Tibial nerve (tissue), 4 donors: Measurements from ENCODE around the gene IFI30. TPM values are rescaled to one million over a fixed set of nuclear protein-coding genes. Genes with fewer than 3 reads are reported as not detected.

Source experiments
- DNase-seq, 2 donors: peaks; one replicate each; pipeline ENCODE4 v3.0.0-alpha.2; 2019; ENCODE audit warnings: low spot score in 2 of 2
- H3K27ac ChIP-seq, 4 donors: fragments of 200-600 bp; sonication (generic) in 3 of 4; one replicate each; pipeline ENCODE4 v1.5.1; 2017 to 2019; ENCODE audit warnings: mild to moderate bottlenecking in 1 of 4
- H3K27me3 ChIP-seq, 2 donors: fragments of 200-600 bp; sonication (generic) in 1 of 2; one replicate each; pipeline versions ENCODE4 v1.5.1 to v1.6.0; 2017 to 2019
- H3K36me3 ChIP-seq, 3 donors: fragments of 200-600 bp; sonication (generic); one replicate each; pipeline ENCODE4 v1.5.1; 2018 to 2019
- H3K4me1 ChIP-seq, 4 donors: fragments of 200-600 bp; sonication (generic) in 3 of 4; one replicate each; pipeline ENCODE4 v1.5.1; 2017 to 2019
- H3K4me3 ChIP-seq, 4 donors: fragments of 200-600 bp; sonication (generic) in 3 of 4; one replicate each; pipeline ENCODE4 v1.5.1; 2017 to 2019; ENCODE audit warnings: mild to moderate bottlenecking in 1 of 4, moderate library complexity in 1 of 4
- H3K9me3 ChIP-seq, 4 donors: fragments of 200-600 bp; sonication (generic) in 3 of 4; one replicate each; pipeline ENCODE4 v1.5.1; 2017 to 2019
- CTCF ChIP-seq, 5 experiments: fragments of 200-600 bp in 3 of 5; fragments of 450-650 bp in 2 of 5; sonication (generic) in 3 of 5; IDR thresholded peaks; one replicate each; pipeline ENCODE4 v1.5.1; 2016 to 2019; ENCODE audit warnings: antibody characterized with exemption in 5 of 5, mild to moderate bottlenecking in 3 of 5, moderate library complexity in 2 of 5
- EP300 ChIP-seq, 2 donors: sonication (generic); formaldehyde crosslinking; IDR thresholded peaks; one replicate each; pipeline ENCODE4 v1.6.1; 2017; ENCODE audit warnings: antibody characterized with exemption in 2 of 2, mild to moderate bottlenecking in 1 of 2
- POLR2A ChIP-seq, 2 donors: fragments of 450-650 bp; IDR thresholded peaks; one replicate each; pipeline ENCODE4 v1.6.1; 2017; ENCODE audit warnings: antibody characterized with exemption in 2 of 2, mild to moderate bottlenecking in 2 of 2, moderate library complexity in 2 of 2
- WGBS, 2 donors: methylation state at CpG; one replicate each; pipeline ENCODE4 v1.1.5; 2018; 5-methylcytosine and 5-hydroxymethylcytosine counted together
- total RNA-seq, 4 donors: library from RNA; depleted of rRNA; stranded (reverse); fragments of >200 nt; gene quantifications; one replicate each; pipeline ENCODE4 v1.1.0, GENCODE V29; 2016

IFI30 gene
- total RNA-seq, 4 donors from 2014 or later: 19.0 to 101 (median 29.4) TPM

DNA sequence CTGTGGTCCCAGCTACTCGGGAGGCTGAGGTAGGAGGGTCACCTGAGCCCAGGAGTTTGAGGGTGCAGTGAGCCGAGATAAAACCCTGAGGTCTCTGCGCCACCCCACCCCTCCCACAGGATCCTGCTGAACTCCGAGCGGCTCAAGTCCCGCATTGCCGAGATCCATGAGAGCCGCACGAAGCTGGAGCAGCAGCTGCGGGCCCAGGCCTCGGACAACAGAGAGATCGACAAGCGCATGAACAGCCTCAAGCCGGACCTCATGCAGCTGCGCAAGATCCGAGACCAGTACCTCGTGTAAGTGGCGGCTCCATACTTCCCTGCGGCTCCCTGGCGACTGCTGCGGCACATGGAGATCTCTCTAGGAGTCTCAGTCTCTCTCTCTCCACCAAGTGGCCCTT is 6.6 kb upstream of the IFI30 start:
- Histone ChIP-seq H3K4me1 (peaks cover 0 to 10% (median 2%) of the 10 kb centered on the region in 4 donors), H3K4me3 (no peak overlapping the region), H3K36me3 (peaks cover 0 to 86% (median 11%) of the 10 kb centered on the region in 3 donors), H3K27me3 (no peaks in the 10 kb centered on the region), H3K27ac (no peak overlapping the region), H3K9me3 (no peaks in the 10 kb centered on the region)
- 91 to 94% methylated on average over 20 to 21 of the region's 21 CpGs for WGBS, 2 donors
- TF ChIP-seq POLR2A (IDR thresholded peaks at IDR 0.05): no peak
- TF ChIP-seq EP300 (IDR thresholded peaks at IDR 0.05): no peak
- no peak for TF ChIP-seq CTCF (IDR thresholded peaks at IDR 0.05)
- DNase-seq: no peak

- H3K27ac ChIP-seq: peak overlapping the region in 1 of 4 donors; percentile 39
- no peaks in the 10 kb centered on the region for H3K27me3 ChIP-seq
- H3K9me3 ChIP-seq: no peaks in the 10 kb centered on the region
- WGBS, 2 donors: 64 to 74% methylated on average over 14 of the region's 14 CpGs
- H3K4me3 ChIP-seq: no peak overlapping the region
- H3K4me1 ChIP-seq: peaks cover 0 to 11% (median 2%) of the 10 kb centered on the region in 4 donors
- no peak for DNase-seq
- peaks cover 0 to 75% (median 11%) of the 10 kb centered on the region in 3 donors for H3K36me3 ChIP-seq
- TF ChIP-seq EP300 (IDR thresholded peaks at IDR 0.05) (no peak), CTCF (IDR thresholded peaks at IDR 0.05) (peak; percentile 55 to 84 (median 66)), POLR2A (IDR thresholded peaks at IDR 0.05) (no peak)
Measured at GRCh38 chr19:18167975-18168645, 5.5 kb upstream of the IFI30 start.

DNA sequence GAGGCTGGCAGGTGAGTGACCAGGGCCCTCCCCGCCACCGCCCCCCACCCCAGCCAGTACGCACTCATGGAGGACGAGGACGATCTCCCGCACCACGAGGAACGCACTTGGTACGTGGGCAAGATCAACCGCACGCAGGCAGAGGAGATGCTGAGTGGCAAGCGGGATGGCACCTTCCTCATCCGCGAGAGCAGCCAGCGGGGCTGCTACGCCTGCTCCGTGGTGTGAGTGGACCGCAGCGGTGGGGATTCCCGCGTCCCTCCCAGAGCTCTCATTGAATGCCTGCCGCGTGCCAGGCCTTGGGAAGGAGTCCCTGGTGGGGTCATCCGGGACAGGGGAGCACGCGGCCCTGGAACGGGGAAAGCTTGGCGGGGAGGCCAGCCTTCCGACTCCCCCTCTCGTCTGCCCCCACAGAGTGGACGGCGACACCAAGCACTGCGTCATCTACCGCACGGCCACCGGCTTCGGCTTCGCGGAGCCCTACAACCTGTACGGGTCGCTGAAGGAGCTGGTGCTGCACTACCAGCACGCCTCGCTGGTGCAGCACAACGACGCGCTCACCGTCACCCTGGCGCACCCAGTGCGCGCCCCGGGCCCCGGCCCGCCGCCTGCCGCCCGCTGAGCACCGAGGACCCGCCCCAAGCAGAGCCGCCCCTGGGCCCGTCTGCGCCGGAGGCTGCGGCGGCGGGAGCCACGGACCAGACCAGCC is 4.8 kb upstream of the IFI30 start:
- Histone ChIP-seq H3K9me3 (no peaks in the 10 kb centered on the region), H3K4me1 (peaks cover 0 to 18% (median 2%) of the 10 kb centered on the region in 4 donors), H3K36me3 (peaks cover 0 to 68% (median 11%) of the 10 kb centered on the region in 3 donors), H3K27ac (peak overlapping the region in 3 of 4 donors; percentile 66 to 84 (median 73)), H3K4me3 (no peak overlapping the region), H3K27me3 (no peaks in the 10 kb centered on the region)
- DNase-seq: no peak
- WGBS, 2 donors: 93 to 94% methylated on average over 66 of the region's 66 CpGs
- TF ChIP-seq POLR2A (IDR thresholded peaks at IDR 0.05) (no peak), CTCF (IDR thresholded peaks at IDR 0.05) (no peak), EP300 (IDR thresholded peaks at IDR 0.05) (no peak)

GRCh38 chr19:18170714-18171255 is 2.8 kb upstream of the IFI30 start:
- Histone ChIP-seq H3K4me3 (no peak overlapping the region), H3K27ac (peak overlapping the region in 3 of 4 donors; percentile 65 to 84 (median 66)), H3K36me3 (peaks cover 0 to 48% (median 11%) of the 10 kb centered on the region in 3 donors), H3K4me1 (peaks cover 0 to 24% (median 3%) of the 10 kb centered on the region in 4 donors), H3K27me3 (no peaks in the 10 kb centered on the region), H3K9me3 (no peaks in the 10 kb centered on the region)
- DNase-seq: no peak
- WGBS, 2 donors: 61% methylated on average over 16 of the region's 16 CpGs
- TF ChIP-seq EP300 (IDR thresholded peaks at IDR 0.05) (peak in 1 of 2 donors; percentile 46), POLR2A (IDR thresholded peaks at IDR 0.05) (peak in 1 of 2 donors; percentile 26), CTCF (IDR thresholded peaks at IDR 0.05) (no peak)
